Measurements from ENCODE around the gene SLC16A3. TPM values are rescaled to one million over a fixed set of nuclear protein-coding genes. Genes with fewer than 3 reads are reported as not detected.
A peak's percentile ranks its signal among the peaks of the same experiment; 100 is the strongest.

Gene SLC16A3
- total RNA-seq, 1 donor from 2014 or later, result 21.0 TPM

GRCh38 chr17:82226146-82226808, 2.6 kb upstream of the SLC16A3 start:
- TF ChIP-seq CTCF (IDR thresholded peaks at IDR 0.05) (no peak), EZH2 (IDR thresholded peaks at IDR 0.05) (no peak), EZH2phosphoT487 (IDR thresholded peaks at IDR 0.05) (no peak)
- Histone ChIP-seq H3K4me1 (peaks cover 12% of the 10 kb centered on the region), H2AFZ (replicated peaks) (no peak overlapping the region), H3K9me3 (ENCODE audit: low read depth) (no peaks in the 10 kb centered on the region), H3F3A (ENCODE audit: low read depth) (peaks cover 28% of the 10 kb centered on the region), H3K27ac (no peak overlapping the region), H3K4me2 (no peak overlapping the region), H4K20me1 (ENCODE audit: low read depth) (peaks cover 18% of the 10 kb centered on the region), H3K4me3 (no peak overlapping the region), H3K36me3 (no peaks in the 10 kb centered on the region), H3K27me3 (peaks cover 75% of the 10 kb centered on the region), H3K9ac (no peak overlapping the region), H3K79me2 (ENCODE audit: low read depth) (no peaks in the 10 kb centered on the region)
- H3K36me3 Mint-ChIP-seq, result no peaks in the 10 kb centered on the region
- no peak overlapping the region for H3K4me3 Mint-ChIP-seq
- no peak overlapping the region for H3K27ac Mint-ChIP-seq
- no peak for DNase-seq (ENCODE audit: low spot score)
- peaks cover 5% of the 10 kb centered on the region for H3K9me3 Mint-ChIP-seq
- H3K4me1 Mint-ChIP-seq, result peaks cover 5% of the 10 kb centered on the region
- peaks cover 24% of the 10 kb centered on the region for H3K27me3 Mint-ChIP-seq (ENCODE audit: insufficient read depth, low read depth)

- H3K27ac ChIP-seq, result no peak overlapping the region
- H3K4me1 Mint-ChIP-seq, result peaks cover 5% of the 10 kb centered on the region
- no peak for DNase-seq (ENCODE audit: low spot score)
- no peak overlapping the region for H2AFZ ChIP-seq (replicated peaks)
- peaks cover 78% of the 10 kb centered on the region for H3K27me3 ChIP-seq
- H3K9me3 Mint-ChIP-seq, result peaks cover 5% of the 10 kb centered on the region
- peaks cover 34% of the 10 kb centered on the region for H3F3A ChIP-seq (ENCODE audit: low read depth)
- no peak overlapping the region for H3K4me3 ChIP-seq
- peaks cover 24% of the 10 kb centered on the region for H3K27me3 Mint-ChIP-seq (ENCODE audit: insufficient read depth, low read depth)
- no peak for TF ChIP-seq EZH2 (IDR thresholded peaks at IDR 0.05)
- TF ChIP-seq EZH2phosphoT487 (IDR thresholded peaks at IDR 0.05), result no peak
- no peak for TF ChIP-seq CTCF (IDR thresholded peaks at IDR 0.05)
- no peak overlapping the region for H3K4me2 ChIP-seq
- no peaks in the 10 kb centered on the region for H3K36me3 ChIP-seq
- H4K20me1 ChIP-seq (ENCODE audit: low read depth), result peaks cover 18% of the 10 kb centered on the region
- H3K79me2 ChIP-seq (ENCODE audit: low read depth), result no peaks in the 10 kb centered on the region
- no peak overlapping the region for H3K9ac ChIP-seq
- peaks cover 15% of the 10 kb centered on the region for H3K4me1 ChIP-seq
- H3K36me3 Mint-ChIP-seq, result no peaks in the 10 kb centered on the region
- no peak overlapping the region for H3K4me3 Mint-ChIP-seq
- no peaks in the 10 kb centered on the region for H3K9me3 ChIP-seq (ENCODE audit: low read depth)
- no peak overlapping the region for H3K27ac Mint-ChIP-seq
These were observed 1.8 kb upstream of the SLC16A3 start for GRCh38 chr17:82226809-82227628.

- H3K4me1 Mint-ChIP-seq, result peaks cover 5% of the 10 kb centered on the region
- Histone ChIP-seq H2AFZ (replicated peaks) (peak overlapping the region; percentile 87), H3K36me3 (no peaks in the 10 kb centered on the region), H3K27me3 (peaks cover 77% of the 10 kb centered on the region), H3K4me3 (peak overlapping the region; percentile 60), H3K9me3 (ENCODE audit: low read depth) (no peaks in the 10 kb centered on the region), H3K4me2 (peak overlapping the region; percentile 75), H3K4me1 (peaks cover 21% of the 10 kb centered on the region), H3K27ac (no peak overlapping the region), H3K79me2 (ENCODE audit: low read depth) (no peaks in the 10 kb centered on the region), H3F3A (ENCODE audit: low read depth) (peaks cover 39% of the 10 kb centered on the region), H3K9ac (no peak overlapping the region), H4K20me1 (ENCODE audit: low read depth) (peaks cover 26% of the 10 kb centered on the region)
- peaks cover 24% of the 10 kb centered on the region for H3K27me3 Mint-ChIP-seq (ENCODE audit: insufficient read depth, low read depth)
- TF ChIP-seq EZH2 (IDR thresholded peaks at IDR 0.05), result no peak
- TF ChIP-seq EZH2phosphoT487 (IDR thresholded peaks at IDR 0.05), result no peak
- no peak for TF ChIP-seq CTCF (IDR thresholded peaks at IDR 0.05)
- DNase-seq (ENCODE audit: low spot score), result no peak
- peak overlapping the region; percentile 75 for H3K4me3 Mint-ChIP-seq
- H3K9me3 Mint-ChIP-seq, result peaks cover 5% of the 10 kb centered on the region
- H3K27ac Mint-ChIP-seq, result no peak overlapping the region
- no peaks in the 10 kb centered on the region for H3K36me3 Mint-ChIP-seq
These were observed 1.1 kb upstream of the SLC16A3 start for GRCh38 chr17:82227629-82228277.

Data from neural progenitor cell (in vitro differentiated cells).